HG03558 (cell line): ENCODE measurements around the gene LRIT2.

Experiments used
- ATAC-seq: cut with Tn5 transposase; IDR thresholded peaks from one replicate; pipeline ENCODE4 v1.9.1; 2021; ENCODE audit warnings: moderate number of reproducible peaks; ENCODE audit not compliant: unreplicated experiment; ENCODE audit errors: extremely low read depth

LRIT2 gene

GRCh38 chr10:84244651-84245270 is 19.4 kb upstream of the LRIT2 start, which contains the start of gene RGR:
RGR (plus strand) TSS chr10:84245053; CDS start chr10:84245091, 38 bp downstream.
- ATAC-seq = no peak

DNA sequence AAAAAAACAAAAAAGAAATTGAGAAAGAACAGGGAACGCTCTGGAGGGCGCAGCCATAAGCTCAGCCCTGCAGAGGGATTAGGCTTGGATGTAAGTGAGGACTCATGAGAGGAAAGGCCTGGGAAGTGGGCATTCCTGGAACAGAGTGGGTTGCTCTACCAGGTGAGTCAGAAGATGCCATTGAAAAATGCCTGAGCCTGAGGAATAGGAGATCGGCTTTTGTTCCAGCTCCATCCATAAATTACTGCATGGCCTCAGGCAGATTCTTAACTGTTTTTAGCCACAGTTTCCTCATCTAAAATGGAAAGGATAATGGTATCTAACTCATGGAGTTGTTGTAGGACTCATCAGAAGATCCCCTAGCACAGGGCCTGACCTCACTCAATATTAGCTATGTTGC is 18.4 kb upstream of the LRIT2 start:
- ATAC-seq = no peak

DNA sequence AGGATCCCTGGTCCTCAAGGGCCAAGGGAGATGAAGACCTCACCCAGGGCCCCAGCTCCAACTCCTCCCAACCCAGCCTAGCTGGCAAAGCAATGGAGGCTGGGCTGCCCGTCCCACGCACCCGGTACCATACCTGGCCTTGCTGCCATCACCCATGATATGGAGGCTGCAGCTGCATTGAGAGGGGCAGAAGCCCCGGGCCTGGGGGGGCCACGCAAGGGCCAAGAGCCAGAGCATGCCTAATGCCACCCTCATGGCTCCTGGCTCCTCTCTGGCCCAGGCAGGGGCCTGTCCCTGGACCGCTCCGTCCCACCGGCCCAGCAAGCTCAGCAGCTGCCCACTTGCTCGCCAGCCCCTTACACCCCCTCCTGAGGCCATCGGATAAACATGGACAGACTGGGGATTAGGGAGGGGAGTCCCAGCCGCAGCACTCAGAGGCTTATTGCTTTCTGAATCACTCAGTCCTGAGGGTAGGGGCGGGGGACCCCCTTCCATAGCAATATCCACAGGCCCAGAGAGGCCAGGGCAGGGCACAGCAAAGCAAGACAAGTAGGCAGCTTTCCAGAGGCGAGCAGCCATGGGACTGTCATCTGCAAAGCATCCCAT is 15.9 kb upstream of the LRIT2 start, which contains the start of gene LRIT1:
LRIT1 (minus strand) TSS at position 362 of the 606 bp plus-strand sequence; CDS start at position 255, 107 bp downstream.
- no peak for ATAC-seq

DNA sequence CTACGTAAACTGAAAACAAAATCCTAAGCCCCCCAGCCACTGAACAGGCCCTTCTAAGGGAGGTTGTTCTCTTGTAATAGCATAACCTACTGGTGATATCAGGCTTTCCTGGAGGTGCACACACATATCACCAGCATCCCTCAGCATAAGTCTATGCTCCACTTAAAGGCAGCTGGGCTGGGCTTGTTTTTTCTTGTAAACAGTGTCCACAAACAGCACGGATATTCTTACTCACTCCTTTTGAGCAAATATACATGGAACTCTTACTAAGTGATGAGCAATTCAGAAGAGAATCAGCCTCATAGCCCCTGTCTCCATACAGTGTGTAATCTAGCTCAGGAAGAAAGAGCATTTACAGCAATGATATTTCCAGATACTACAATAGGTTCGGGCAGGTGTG is 13.6 kb upstream of the LRIT2 start:
- ATAC-seq = no peak

DNA sequence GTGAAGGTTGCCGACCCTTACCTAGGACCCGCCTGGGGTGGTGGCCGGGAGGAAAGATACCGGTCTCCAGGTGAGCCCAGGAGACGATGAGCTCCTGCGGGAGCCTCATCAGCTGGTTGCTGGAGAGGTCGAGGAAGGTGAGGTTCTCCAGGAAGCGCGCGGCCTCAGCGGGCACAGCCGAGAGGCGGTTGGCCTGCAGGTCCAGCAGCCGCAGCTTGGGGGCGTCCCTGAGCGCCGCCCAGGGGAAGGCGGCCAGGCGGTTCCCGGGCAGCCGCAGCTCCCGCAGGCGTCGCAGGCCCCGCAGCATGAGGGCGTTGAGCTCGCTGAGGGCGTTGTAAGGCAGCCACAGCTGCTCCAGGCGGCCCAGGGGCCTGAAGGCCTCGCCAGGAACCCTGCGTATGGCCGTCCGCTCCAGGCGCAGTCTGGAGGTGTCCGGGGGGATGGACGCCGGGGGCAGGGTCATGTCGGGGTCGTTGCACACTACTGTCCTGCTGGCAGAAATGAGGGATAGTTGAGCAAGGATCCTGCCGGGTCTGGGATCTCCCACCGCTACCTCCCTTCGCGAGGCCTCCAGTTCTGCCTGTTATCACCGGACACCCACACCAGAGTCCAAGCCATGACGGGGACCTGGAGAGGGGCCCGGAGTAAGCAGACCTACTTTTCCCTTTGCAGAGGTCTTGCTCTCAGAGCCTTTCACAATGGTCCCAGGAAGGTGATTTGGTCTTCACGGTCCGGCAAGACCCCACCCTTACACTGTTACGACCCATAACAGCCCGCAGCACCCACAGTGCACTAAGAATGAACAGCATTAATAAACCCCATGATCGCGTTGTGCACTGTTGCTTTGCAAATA is 12.1 kb upstream of the LRIT2 start:
- no peak for ATAC-seq

GRCh38 chr10:84236807-84237198 is 11.5 kb upstream of the LRIT2 start:
- ATAC-seq = no peak

DNA sequence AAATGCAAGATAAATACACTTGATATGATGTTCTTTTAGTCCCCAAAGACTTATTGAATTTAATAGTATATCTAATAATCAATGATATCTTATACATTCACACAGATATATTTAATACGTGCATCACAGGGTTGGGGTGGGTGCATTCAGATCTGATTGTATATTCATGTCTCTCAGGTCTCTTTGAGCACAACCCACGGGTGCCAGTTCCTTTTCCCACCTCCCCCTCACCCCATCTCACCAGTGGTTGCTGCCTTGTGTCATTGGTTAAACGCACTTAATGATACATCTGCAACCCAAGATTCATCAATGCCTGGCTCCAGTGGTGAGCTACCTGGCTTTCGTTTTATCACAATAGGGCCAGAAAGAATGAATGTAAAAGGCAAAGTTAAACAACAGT is 9.8 kb upstream of the LRIT2 start:
- ATAC-seq = no peak

DNA sequence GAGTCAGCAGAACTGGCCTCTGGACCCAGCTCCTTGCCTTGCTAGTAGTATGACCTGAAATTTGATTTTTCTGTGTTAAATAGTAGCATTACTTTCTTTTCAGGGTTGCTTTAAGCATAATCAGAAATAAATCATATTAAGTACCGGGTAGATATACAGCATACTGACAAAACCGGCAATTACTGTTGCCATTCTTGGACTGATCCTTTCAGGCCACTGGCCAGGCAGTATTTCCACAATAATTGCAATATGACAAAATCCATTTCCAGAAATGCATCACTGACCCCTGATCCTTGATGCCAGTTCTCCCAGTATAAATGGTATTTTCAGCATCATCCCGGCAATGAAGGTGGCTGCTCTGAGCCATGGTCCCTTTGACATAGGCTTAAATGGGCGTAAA is 9.1 kb upstream of the LRIT2 start:
- ATAC-seq = no peak

- ATAC-seq = no peak
Measured at GRCh38 chr10:84233940-84234339, 8.6 kb upstream of the LRIT2 start.

DNA sequence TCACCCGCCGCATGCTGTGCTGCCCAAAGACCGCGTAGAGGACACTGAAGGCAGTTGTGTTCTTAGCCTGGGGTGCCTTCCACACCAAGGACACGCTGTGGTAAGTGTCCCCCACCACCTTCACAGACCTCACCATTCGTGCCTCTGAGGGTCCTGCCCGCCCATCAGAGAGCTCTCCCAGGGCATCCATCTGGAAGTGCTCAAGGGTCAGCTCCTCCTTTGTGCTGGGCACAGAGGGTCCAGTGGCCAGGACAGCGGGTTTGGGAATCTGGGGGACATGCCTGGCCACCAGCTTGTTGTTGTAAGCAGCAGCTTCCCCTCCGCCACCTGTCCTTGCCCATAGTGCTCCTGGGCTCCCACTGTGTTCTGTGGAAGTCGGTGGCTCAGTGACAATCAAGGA is 7.0 kb upstream of the LRIT2 start:
- ATAC-seq = no peak

DNA sequence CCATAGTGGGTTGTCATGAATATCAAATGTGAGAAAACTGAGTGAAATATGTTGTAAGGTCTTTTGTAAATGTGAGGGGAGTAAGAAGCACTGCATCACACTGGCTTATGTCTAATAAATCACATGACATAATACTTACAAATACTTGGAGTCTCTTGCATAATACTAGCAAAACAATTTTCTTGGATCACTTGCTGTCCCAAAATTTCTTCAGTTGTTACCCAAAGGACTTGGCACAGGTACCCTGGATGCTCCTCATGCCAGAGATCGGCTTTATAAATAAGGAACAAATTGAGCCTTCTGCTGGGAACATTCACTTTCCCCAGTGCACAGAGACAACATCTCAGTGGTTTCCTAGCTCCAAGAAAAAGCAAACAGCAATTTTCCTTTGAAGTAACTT is 5.0 kb upstream of the LRIT2 start:
- no peak for ATAC-seq

- ATAC-seq = no peak
Measured at GRCh38 chr10:84227810-84228209, 2.5 kb upstream of the LRIT2 start.

DNA sequence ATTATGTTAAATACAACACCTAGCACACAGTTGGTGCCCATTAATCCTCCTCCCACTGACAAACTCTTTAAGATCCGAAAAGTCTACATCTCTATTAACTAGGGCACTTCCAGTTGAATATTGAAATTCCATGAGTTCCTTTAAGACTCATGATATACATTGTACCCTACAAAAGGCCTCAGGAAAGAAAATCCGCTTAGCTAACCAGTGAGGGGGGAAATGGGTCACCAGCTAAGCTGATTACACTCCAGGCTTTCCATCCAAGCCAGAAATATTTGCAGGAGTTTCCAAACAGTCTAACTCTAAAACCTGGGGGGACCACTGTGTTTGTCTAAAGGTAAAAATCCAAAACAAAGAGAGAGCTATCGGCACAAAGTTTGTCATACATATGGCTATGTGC is 1.3 kb upstream of the LRIT2 start:
- no peak for ATAC-seq

- ATAC-seq = no peak
Measured at GRCh38 chr10:84224411-84225028, 824 bp downstream of the LRIT2 start.

- ATAC-seq = no peak
Measured at GRCh38 chr10:84221916-84222315, 3.4 kb downstream of the LRIT2 start.

DNA sequence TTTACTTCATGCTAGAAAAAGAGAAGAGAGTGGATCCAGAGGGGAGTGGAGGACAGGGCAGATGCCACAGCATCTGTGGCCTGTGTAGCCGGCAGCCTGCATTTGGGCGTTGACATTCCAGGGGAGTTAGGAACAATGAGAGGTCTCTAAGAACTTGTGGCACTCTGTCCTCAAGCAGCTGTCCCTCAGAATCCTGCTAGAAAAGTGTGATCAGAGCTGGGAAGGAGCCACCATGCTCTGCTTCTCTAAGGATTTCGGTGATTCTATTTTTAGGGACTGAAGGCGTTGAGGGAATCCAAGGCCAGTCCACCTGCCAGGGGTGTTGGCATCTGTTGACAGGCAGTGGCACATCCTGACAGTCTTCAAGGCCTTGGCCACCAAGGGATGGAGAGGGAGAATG is 7.6 kb downstream of the LRIT2 start:
- no peak for ATAC-seq

DNA sequence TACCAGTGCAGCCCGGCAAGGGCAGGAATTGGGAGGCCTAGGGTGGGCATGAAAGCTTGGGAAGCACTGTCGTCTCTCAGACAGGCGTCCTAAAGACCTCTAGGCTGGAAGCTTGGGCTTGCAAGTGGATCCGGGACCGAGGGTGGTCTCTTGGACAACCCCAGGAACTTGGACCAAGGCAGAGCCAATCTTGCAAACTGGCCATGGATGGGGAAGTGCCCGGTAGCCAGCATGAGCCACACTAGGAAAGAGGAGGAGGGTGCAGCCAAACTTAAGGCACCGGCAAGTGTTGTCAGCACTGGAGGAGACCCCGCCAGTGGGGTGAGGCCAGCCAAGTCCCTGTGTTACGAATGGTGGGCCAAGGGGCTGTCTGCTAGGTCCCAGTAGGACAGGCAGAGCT is 8.5 kb downstream of the LRIT2 start:
- ATAC-seq = no peak

DNA sequence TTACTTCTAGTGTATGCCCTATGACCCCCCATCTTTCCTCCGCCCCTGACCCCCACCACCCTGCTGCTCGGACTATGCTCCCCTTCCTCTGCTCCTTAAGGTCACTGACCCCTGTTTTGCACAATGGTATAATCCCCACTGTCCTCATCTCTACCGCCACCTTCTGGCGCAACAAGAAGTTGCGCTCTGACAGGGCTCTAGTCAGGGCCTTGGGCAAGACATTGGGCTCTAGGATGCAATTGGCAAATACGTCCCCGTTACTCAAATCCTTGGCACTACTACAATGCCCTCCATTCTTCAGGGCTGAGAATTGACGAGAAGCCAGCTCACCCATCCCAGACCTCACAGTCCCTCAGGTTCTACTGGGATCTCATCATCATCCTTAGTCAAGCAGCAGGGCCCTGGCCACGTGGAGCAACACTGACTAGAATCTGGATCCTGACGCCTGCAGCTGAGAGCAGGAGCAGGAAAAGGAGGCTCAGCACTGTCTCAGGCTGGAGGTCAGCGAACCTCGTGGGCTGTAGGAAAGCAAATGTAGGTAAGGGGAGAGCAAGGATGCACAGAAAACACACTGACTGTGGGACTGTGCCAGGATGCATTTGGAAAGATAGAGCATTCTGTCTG is 10.6 kb downstream of the LRIT2 start:
- ATAC-seq = peak; percentile 88

DNA sequence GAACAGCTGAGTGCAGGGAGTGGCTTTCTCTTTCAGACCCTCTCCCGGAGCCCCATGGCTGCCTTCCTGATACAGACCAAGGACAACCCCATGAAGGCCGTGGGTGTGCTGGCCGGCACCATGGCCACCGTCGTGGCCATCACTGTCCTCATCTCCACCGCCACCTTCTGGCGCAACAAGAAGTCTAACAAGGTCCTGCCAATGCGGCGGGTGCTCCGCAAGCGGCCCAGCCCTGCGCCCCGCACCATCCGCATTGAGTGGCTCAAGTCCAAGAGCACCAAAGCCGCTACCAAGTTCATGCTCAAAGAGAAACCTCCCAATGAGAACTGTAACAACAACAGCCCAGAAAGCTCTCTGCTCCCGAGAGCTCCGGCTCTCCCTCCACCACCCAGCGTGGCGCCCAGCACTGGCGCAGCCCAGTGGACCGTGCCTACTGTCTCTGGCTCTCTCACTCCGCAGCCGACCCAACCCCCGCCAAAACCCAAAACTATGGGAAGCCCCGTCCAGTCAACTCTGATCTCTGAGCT is 11.2 kb downstream of the LRIT2 start:
- no peak for ATAC-seq

DNA sequence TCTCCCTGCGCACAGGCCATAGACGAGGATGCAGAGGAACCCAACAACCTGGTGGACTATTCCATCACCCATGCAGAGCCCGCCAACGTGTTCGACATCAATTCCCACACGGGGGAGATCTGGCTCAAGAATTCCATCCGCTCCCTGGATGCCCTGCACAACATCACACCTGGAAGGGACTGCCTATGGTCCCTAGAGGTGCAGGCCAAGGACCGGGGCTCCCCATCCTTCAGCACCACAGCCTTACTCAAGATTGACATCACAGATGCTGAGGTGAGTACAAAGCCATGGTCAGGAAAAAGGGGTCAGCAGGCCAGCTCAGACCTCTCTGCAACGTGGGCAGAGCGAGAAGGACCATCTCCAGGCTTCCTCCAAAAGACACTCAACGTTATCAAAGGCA is 12.3 kb downstream of the LRIT2 start:
- ATAC-seq = no peak
